HepG2 (cell line): ENCODE measurements around the gene GRAMD4. TPM values are rescaled to one million over a fixed set of nuclear protein-coding genes. Genes with fewer than 3 reads are reported as not detected.

ENCODE experiments used
- ATAC-seq: fragments of 200-7000 bp; cut with Tn5 transposase; 3 replicates; pipeline ENCODE4 v1.9.1; 2020; ENCODE audit warnings: mild to moderate bottlenecking, moderate library complexity
- BruUV-seq: library from RNA; stranded (reverse); fragments of 400-500 nt; replicated peaks from 2 replicates; lab custom pipeline; 2021; lab: Mats Ljungman, UMichigan
- CTCF ChIA-PET: fragments of 300-600 bp; formaldehyde crosslinking; extraction: SDS; loops from one replicate; lab custom pipeline; 2021; ENCODE audit warnings: low total read pairs, inconsistent platforms, low intra/inter-chr PET ratio; lab: Yijun Ruan, JAX
- POLR2A ChIA-PET: fragments of 350-600 bp; sonication (Branson Sonifier 250); formaldehyde crosslinking; loops from one replicate; lab custom pipeline; 2020; ENCODE audit warnings: antibody characterized with exemption, inconsistent platforms; lab: Yijun Ruan, JAX
- DNase-seq: peaks from one replicate; pipeline ENCODE4 v3.0.0-alpha.2; 2015; ENCODE audit warnings: low spot score
- FAIRE-seq: peaks from 3 replicates; lab custom pipeline; 2011; peaks lifted over from hg19 to GRCh38; lab: Jason Lieb, UNC
- H2AFZ ChIP-seq: one replicate; pipeline ENCODE4 v1.6.1; 2011; ENCODE audit warnings: low read length, inconsistent platforms
- H3K27ac ChIP-seq: fragments of 300-600 bp; 3 replicates; pipeline ENCODE4 v1.8.0; 2011; ENCODE audit warnings: mixed run types, mild to moderate bottlenecking, mixed read lengths, low read length, inconsistent platforms; ENCODE audit not compliant: insufficient read depth; ENCODE audit errors: extremely low read length
- H3K27me3 ChIP-seq, 2 experiments: fragments of 200-600 bp in 1 of 2; 2 replicates in 1 of 2; 3 replicates in 1 of 2; pipeline versions ENCODE4 v1.6.0 to v1.8.0; 2011; ENCODE audit warnings: low read length in 2 of 2, mild to moderate bottlenecking in 2 of 2, moderate library complexity in 2 of 2, inconsistent platforms in 1 of 2; ENCODE audit not compliant: insufficient read depth in 2 of 2, control insufficient read depth in 1 of 2
- H3K36me3 ChIP-seq, 2 experiments: fragments of 200-600 bp in 1 of 2; replicated peaks in 1 of 2; 2 replicates in 1 of 2; 3 replicates in 1 of 2; pipeline versions ENCODE4 v1.5.1 to v1.8.0; 2011; ENCODE audit warnings: low read length in 2 of 2, inconsistent platforms in 1 of 2; ENCODE audit not compliant: insufficient read depth in 2 of 2, control insufficient read depth in 1 of 2
- H3K4me1 ChIP-seq: 2 replicates; pipeline ENCODE4 v1.5.1; 2012; ENCODE audit warnings: low read length, inconsistent platforms; ENCODE audit not compliant: insufficient read depth
- H3K4me2 ChIP-seq: 2 replicates; pipeline ENCODE4 v1.6.0; 2011; ENCODE audit warnings: low read depth, low read length, inconsistent platforms
- H3K4me3 ChIP-seq, 3 experiments: fragments of 200-600 bp in 1 of 3; sonication (generic), shearing (Covaris generic) in 1 of 3; replicated peaks in 1 of 3; 2 replicates each; pipeline ENCODE4 v1.5.1; 2011 to 2016; ENCODE audit warnings: low read length in 3 of 3, inconsistent platforms in 2 of 3, low read depth in 2 of 3, mild to moderate bottlenecking in 2 of 3, control low read depth in 1 of 3, mixed read lengths in 1 of 3; ENCODE audit not compliant: insufficient read depth in 1 of 3
- H3K79me2 ChIP-seq: one replicate; pipeline ENCODE4 v1.6.1; 2011; ENCODE audit warnings: low read length, inconsistent platforms; ENCODE audit not compliant: insufficient read depth
- H3K9ac ChIP-seq: 2 replicates; pipeline ENCODE4 v1.6.0; 2011; ENCODE audit warnings: mild to moderate bottlenecking, low read depth, low read length, inconsistent platforms; ENCODE audit not compliant: insufficient read depth
- H3K9me3 ChIP-seq: 2 replicates; pipeline ENCODE4 v1.5.1; 2012; ENCODE audit warnings: mild to moderate bottlenecking, low read length
- H4K20me1 ChIP-seq: 2 replicates; pipeline ENCODE4 v1.6.0; 2011; ENCODE audit warnings: inconsistent platforms, mild to moderate bottlenecking, low read length, moderate library complexity; ENCODE audit not compliant: insufficient read depth
- CREM ChIP-seq, 2 experiments: sonication (generic) in 1 of 2; formaldehyde crosslinking in 1 of 2; IDR thresholded peaks; 2 replicates each; pipeline versions ENCODE4 v1.4.0 to v1.6.1; 2016 to 2020; ENCODE audit warnings: antibody characterized with exemption in 1 of 2, mild to moderate bottlenecking in 1 of 2, missing genetic modification reagents in 1 of 2
- GFI1 ChIP-seq: sonication (generic); formaldehyde crosslinking; IDR thresholded peaks from 2 replicates; pipeline ENCODE4 v1.5.0; 2020; ENCODE audit warnings: missing genetic modification reagents, mild to moderate bottlenecking, borderline replicate concordance
- HNF4A ChIP-seq: sonication (generic); formaldehyde crosslinking; IDR thresholded peaks from 2 replicates; pipeline ENCODE4 v1.4.0; 2020; ENCODE audit warnings: missing genetic modification reagents
- KDM5B ChIP-seq: sonication (generic); formaldehyde crosslinking; IDR thresholded peaks from 2 replicates; pipeline ENCODE4 v1.4.0; 2020; ENCODE audit warnings: missing genetic modification reagents, mild to moderate bottlenecking, borderline replicate concordance
- MBNL3 ChIP-seq: fragments of 250-450 bp; sonication (Bioruptor Pico); conservative IDR thresholded peaks from 2 replicates; pipeline ENCODE4 v1.8.0; 2022; ENCODE audit warnings: mild to moderate bottlenecking, inconsistent platforms
- REL ChIP-seq: sonication (generic); formaldehyde crosslinking; conservative IDR thresholded peaks from 2 replicates; pipeline ENCODE4 v1.8.0; 2022; ENCODE audit warnings: mild to moderate bottlenecking, missing genetic modification reagents, moderate library complexity
- ZFY ChIP-seq: sonication (generic); formaldehyde crosslinking; IDR thresholded peaks from 2 replicates; pipeline ENCODE4 v1.4.0; 2020; ENCODE audit warnings: missing genetic modification reagents
- ZNF564 ChIP-seq: sonication (generic); formaldehyde crosslinking; IDR thresholded peaks from 2 replicates; pipeline ENCODE4 v1.8.1; 2023; ENCODE audit warnings: mild to moderate bottlenecking, missing genetic modification reagents
- WGBS: methylation state at CpG from one replicate; pipeline ENCODE4 v1.1.6; 2017; ENCODE audit warnings: low lambda C conversion rate; 5-methylcytosine and 5-hydroxymethylcytosine counted together
- in situ Hi-C: cut with HindIII; loops from 2 replicates; pipeline ENCODE4 v1.10.0; 2017; ENCODE audit warnings: low pct_unique_long_range_greater_than_20kb; ENCODE audit not compliant: extremely low pct_ligation_motif_present
- intact Hi-C: fragments of 100-400 bp; cut with micrococcal nuclease; formaldehyde crosslinking; loops from one replicate; pipeline ENCODE4 v1.10.0; 2022; ENCODE audit not compliant: unreplicated experiment
- polyA plus RNA-seq, 8 experiments: library from polyadenylated mRNA; depleted of rRNA in 3 of 8; stranded (reverse) in 7 of 8; unstranded in 1 of 8; fragments of >200 nt; fragmentation: Illumina TruSeq in 4 of 8; extraction: Trizol in 4 of 8; gene quantifications; 2 replicates each; pipeline versions ENCODE4 v1.2.1 to v1.2.3, GENCODE V29; 2011 to 2016; ENCODE audit warnings: low read depth in 4 of 8, missing spikeins in 1 of 8, mixed read lengths in 1 of 8; ENCODE audit not compliant: insufficient read depth in 1 of 8
- total RNA-seq, 5 experiments: library from RNA; depleted of rRNA; stranded (reverse); fragments of >200 nt; fragmentation: Illumina TruSeq; extraction: Trizol; gene quantifications; 2 replicates each; pipeline ENCODE4 v1.2.3, GENCODE V29; 2016; ENCODE audit warnings: low read depth in 1 of 5
- TF ChIP-seq, protein P1 (sequence below): IDR thresholded peaks from 2 replicates; pipeline ENCODE4 v1.6.1; 2018; ENCODE audit warnings: missing genetic modification reagents
- TF ChIP-seq, protein P2 (sequence below): sonication (generic); formaldehyde crosslinking; IDR thresholded peaks from 2 replicates; pipeline ENCODE4 v1.5.1; 2020; ENCODE audit warnings: missing genetic modification reagents, mild to moderate bottlenecking, borderline replicate concordance
- TF ChIP-seq, protein P3 (sequence below): sonication (generic); formaldehyde crosslinking; IDR thresholded peaks from 2 replicates; pipeline ENCODE4 v1.4.0; 2020; ENCODE audit warnings: missing genetic modification reagents

GRAMD4 gene
- total and polyA plus RNA-seq, 2 of the 13 experiments (the other 11 are each of a cell fraction or from before 2014, with no cell fraction given): 15.2 to 15.7 TPM

DNA sequence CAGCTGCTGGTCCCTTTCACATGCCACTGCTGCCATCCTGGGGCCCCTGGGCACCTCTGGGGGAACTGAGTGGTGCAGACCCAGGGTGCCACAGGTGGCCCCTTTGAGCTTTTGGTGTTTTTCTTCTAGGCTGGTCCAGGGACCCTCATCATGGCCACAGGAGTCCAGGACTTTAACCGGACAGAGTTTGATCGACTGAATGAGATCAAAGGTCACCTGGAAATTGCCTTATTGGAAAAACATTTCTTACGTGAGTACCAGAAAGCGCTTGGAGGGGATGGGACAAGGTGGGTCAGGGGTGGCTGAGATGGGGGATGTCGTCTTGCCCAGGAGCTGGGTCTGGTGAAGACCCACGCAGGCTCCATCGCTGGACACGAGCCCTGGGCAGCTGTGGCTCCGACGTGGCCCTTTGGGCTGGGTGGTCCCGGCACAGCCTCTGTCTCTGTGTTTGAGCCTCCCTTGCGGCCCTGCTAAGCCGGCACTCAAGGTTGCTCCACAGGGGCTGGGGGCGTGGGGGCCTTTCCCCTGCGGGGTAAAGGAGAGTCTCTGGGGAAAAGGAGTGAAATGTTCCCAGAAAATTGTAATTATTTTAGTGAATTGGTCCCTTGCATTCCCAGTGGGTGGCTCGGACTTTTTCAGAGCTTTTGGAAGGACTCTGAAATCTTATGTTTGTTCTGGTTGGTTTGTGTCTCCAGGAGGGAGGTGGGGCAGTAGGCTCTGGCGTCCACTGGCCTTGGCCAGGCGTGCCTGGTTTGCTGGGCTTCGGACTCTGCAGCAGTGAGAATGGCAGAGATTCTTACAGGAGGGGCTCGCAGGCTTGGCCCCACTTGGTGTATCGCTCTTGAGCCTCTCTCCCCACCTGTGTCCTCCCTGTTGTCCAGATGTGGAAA, 17.8 kb downstream of the GRAMD4 start:
- ChIA-PET POLR2A (no interaction called here), CTCF (no interaction called here)
- BruUV-seq: no TSS peak
- in situ Hi-C loops: no loop called here
- H3K9me3 ChIP-seq: no peaks in the 10 kb centered on the region
- H3K4me2 ChIP-seq: peak overlapping the region; percentile 68
- no peaks in the 10 kb centered on the region for H3K27me3 ChIP-seq
- WGBS: 59% methylated on average over 14 of the region's 21 CpGs
- no peaks in the 10 kb centered on the region for H3K36me3 ChIP-seq
- peak overlapping the region in 1 of 3 experiments; percentile 31; a peak in 1 of 6 replicates for H3K4me3 ChIP-seq
- DNase-seq (no peak), ATAC-seq (peak; percentile 58)
- peaks cover 59% of the 10 kb centered on the region for H3K4me1 ChIP-seq
- TF ChIP-seq, protein P1, sequence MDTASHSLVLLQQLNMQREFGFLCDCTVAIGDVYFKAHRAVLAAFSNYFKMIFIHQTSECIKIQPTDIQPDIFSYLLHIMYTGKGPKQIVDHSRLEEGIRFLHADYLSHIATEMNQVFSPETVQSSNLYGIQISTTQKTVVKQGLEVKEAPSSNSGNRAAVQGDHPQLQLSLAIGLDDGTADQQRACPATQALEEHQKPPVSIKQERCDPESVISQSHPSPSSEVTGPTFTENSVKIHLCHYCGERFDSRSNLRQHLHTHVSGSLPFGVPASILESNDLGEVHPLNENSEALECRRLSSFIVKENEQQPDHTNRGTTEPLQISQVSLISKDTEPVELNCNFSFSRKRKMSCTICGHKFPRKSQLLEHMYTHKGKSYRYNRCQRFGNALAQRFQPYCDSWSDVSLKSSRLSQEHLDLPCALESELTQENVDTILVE: 0 out of 2 replicates have a peak, but pooled peaks have one; percentile 6
- TF ChIP-seq MBNL3: no peak
- TF ChIP-seq REL (CRISPR knock-in tag): no peak
- 0 out of 2 replicates have a peak, but pooled peaks have one; percentile 4 for TF ChIP-seq CREM (IDR thresholded peaks at IDR 0.05)
- TF ChIP-seq CREM (CRISPR knock-in tag; IDR thresholded peaks at IDR 0.05): no peak
- TF ChIP-seq ZFY (CRISPR knock-in tag): peak; percentile 11; the same call in 1 of the 2 replicates
- TF ChIP-seq, protein P2, sequence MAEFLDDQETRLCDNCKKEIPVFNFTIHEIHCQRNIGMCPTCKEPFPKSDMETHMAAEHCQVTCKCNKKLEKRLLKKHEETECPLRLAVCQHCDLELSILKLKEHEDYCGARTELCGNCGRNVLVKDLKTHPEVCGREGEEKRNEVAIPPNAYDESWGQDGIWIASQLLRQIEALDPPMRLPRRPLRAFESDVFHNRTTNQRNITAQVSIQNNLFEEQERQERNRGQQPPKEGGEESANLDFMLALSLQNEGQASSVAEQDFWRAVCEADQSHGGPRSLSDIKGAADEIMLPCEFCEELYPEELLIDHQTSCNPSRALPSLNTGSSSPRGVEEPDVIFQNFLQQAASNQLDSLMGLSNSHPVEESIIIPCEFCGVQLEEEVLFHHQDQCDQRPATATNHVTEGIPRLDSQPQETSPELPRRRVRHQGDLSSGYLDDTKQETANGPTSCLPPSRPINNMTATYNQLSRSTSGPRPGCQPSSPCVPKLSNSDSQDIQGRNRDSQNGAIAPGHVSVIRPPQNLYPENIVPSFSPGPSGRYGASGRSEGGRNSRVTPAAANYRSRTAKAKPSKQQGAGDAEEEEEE (CRISPR knock-in tag): 0 out of 2 replicates have a peak, but pooled peaks have one; percentile 70
- TF ChIP-seq, protein P3, sequence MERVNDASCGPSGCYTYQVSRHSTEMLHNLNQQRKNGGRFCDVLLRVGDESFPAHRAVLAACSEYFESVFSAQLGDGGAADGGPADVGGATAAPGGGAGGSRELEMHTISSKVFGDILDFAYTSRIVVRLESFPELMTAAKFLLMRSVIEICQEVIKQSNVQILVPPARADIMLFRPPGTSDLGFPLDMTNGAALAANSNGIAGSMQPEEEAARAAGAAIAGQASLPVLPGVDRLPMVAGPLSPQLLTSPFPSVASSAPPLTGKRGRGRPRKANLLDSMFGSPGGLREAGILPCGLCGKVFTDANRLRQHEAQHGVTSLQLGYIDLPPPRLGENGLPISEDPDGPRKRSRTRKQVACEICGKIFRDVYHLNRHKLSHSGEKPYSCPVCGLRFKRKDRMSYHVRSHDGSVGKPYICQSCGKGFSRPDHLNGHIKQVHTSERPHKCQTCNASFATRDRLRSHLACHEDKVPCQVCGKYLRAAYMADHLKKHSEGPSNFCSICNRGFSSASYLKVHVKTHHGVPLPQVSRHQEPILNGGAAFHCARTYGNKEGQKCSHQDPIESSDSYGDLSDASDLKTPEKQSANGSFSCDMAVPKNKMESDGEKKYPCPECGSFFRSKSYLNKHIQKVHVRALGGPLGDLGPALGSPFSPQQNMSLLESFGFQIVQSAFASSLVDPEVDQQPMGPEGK (CRISPR knock-in tag): peak; percentile 29; the same call in 1 of the 2 replicates
- TF ChIP-seq HNF4A (CRISPR knock-in tag): peak; percentile 54; the same call in 1 of the 2 replicates
- TF ChIP-seq GFI1: peak; percentile 81; the same call in 1 of the 2 replicates
- TF ChIP-seq KDM5B: peak; percentile 4; the same call in 1 of the 2 replicates
- no peak for TF ChIP-seq ZNF564 (CRISPR knock-in tag)
- TF ChIP-seq, all 625 proteins: peak for 8
- H3K9ac ChIP-seq: peak overlapping the region; percentile 42
- H3K27ac ChIP-seq: peak overlapping the region; percentile 86
- no peaks in the 10 kb centered on the region for H4K20me1 ChIP-seq
- H3K79me2 ChIP-seq: no peaks in the 10 kb centered on the region
- intact Hi-C loops: loop anchor here (5.0 kb wide), 1 partner anchor 76 kb away; no protein-coding TSS in a partner anchor
- no peak for FAIRE-seq
- H2AFZ ChIP-seq: no peak overlapping the region
